ENCODE data around the gene PAK1. TPM values are rescaled to one million over a fixed set of nuclear protein-coding genes. Genes with fewer than 3 reads are reported as not detected.

Gene PAK1
- total RNA-seq, 3 donors from 2014 or later (not counting 1 experiment from before 2014, with no cell fraction given): 18.8 to 27.3 (median 20.4) TPM

- no peaks in the 10 kb centered on the region for H3K27me3 ChIP-seq (ENCODE audit: control insufficient read depth, insufficient read depth, low read length)
- WGBS (ENCODE audit: insufficient coverage): 60% methylated on average over 2 of the region's 2 CpGs
- no peaks in the 10 kb centered on the region for H3K4me1 ChIP-seq (ENCODE audit: control insufficient read depth, insufficient read depth, low read length)
- no peak overlapping the region for H3K27ac ChIP-seq (ENCODE audit: low read length)
- no peak for ATAC-seq
- Mint-ChIP-seq H3K4me1 (no peaks in the 10 kb centered on the region), H3K9me3 (no peaks in the 10 kb centered on the region), H3K27ac (no peak overlapping the region), H3K4me3 (no peak overlapping the region), H3K36me3 (no peaks in the 10 kb centered on the region), H3K27me3 (ENCODE audit: low read depth in 2 of 2) (peaks cover 11 to 33% of the 10 kb centered on the region in 2 donors)
- H3K36me3 ChIP-seq (ENCODE audit: control insufficient read depth, insufficient read depth, low read length): no peaks in the 10 kb centered on the region
- no peak for TF ChIP-seq CTCF (IDR thresholded peaks at IDR 0.05)
- intact Hi-C loops (cut with micrococcal nuclease): no loop called here
- no peak for DNase-seq
- no peak overlapping the region for H3K4me3 ChIP-seq (ENCODE audit: low read length)
- H3K9me3 ChIP-seq (ENCODE audit: control insufficient read depth, insufficient read depth, low read length): no peaks in the 10 kb centered on the region
Observed at GRCh38 chr11:77278595-77279506, 195.0 kb downstream of the PAK1 start.

- H3K9me3 Mint-ChIP-seq: no peaks in the 10 kb centered on the region
- H3K4me1 ChIP-seq (ENCODE audit: control insufficient read depth, insufficient read depth, low read length): no peaks in the 10 kb centered on the region
- no peak overlapping the region for H3K4me3 Mint-ChIP-seq
- no peaks in the 10 kb centered on the region for H3K36me3 Mint-ChIP-seq
- no peak for ATAC-seq
- H3K27me3 Mint-ChIP-seq (ENCODE audit: low read depth in 2 of 2): peaks cover 15 to 31% of the 10 kb centered on the region in 2 donors
- H3K27me3 ChIP-seq (ENCODE audit: control insufficient read depth, insufficient read depth, low read length): no peaks in the 10 kb centered on the region
- no peak for DNase-seq
- H3K4me1 Mint-ChIP-seq: no peaks in the 10 kb centered on the region
- H3K9me3 ChIP-seq (ENCODE audit: control insufficient read depth, insufficient read depth, low read length): no peaks in the 10 kb centered on the region
- H3K27ac ChIP-seq (ENCODE audit: low read length): no peak overlapping the region
- no peaks in the 10 kb centered on the region for H3K36me3 ChIP-seq (ENCODE audit: control insufficient read depth, insufficient read depth, low read length)
- H3K27ac Mint-ChIP-seq: no peak overlapping the region
- TF ChIP-seq CTCF (IDR thresholded peaks at IDR 0.05): no peak
- H3K4me3 ChIP-seq (ENCODE audit: low read length): no peak overlapping the region
- WGBS (ENCODE audit: insufficient coverage): 86% methylated on average over 2 of the region's 2 CpGs
- intact Hi-C loops (cut with micrococcal nuclease): no loop called here
Observed at GRCh38 chr11:77276271-77276670, 197.6 kb downstream of the PAK1 start.

Other genes starting within 250 kb of the PAK1 start
- gene GDPD4, start 172.4 kb downstream of the PAK1 start, total RNA-seq: not detected
- under 1 TPM; 0.21 to 0.55 (median 0.50) TPM for gene AQP11, start 115.9 kb upstream of the PAK1 start, total RNA-seq
- 10 to 100 TPM; 48.6 to 58.2 (median 57.6) TPM for gene CLNS1A, start 163.7 kb upstream of the PAK1 start, total RNA-seq

All from natural killer cell (primary cell).